Keratinocyte (primary cell): Measurements from ENCODE around the gene SPHK1. TPM values are rescaled to one million over a fixed set of nuclear protein-coding genes. Genes with fewer than 3 reads are reported as not detected.

Experiments
- DNase-seq: peaks from one replicate; pipeline ENCODE4 v3.0.0-alpha.2; 2011; ENCODE audit warnings: low read depth, missing footprints, low spot score
- FAIRE-seq: peaks from 2 replicates; lab custom pipeline; 2011; peaks lifted over from hg19 to GRCh38; lab: Jason Lieb, UNC
- H2AFZ ChIP-seq: 2 replicates; pipeline ENCODE4 v1.6.0; 2012; ENCODE audit warnings: low read length, control low read depth, inconsistent platforms; ENCODE audit not compliant: control insufficient read depth
- H3K27ac ChIP-seq: 2 replicates; pipeline ENCODE4 v1.5.1; 2011; ENCODE audit warnings: low read length; ENCODE audit not compliant: control insufficient read depth, insufficient read depth
- H3K27me3 ChIP-seq: 3 replicates; pipeline ENCODE4 v1.6.0; 2011; ENCODE audit warnings: low read length; ENCODE audit not compliant: control insufficient read depth, insufficient read depth; ENCODE audit errors: extremely low read depth
- H3K36me3 ChIP-seq, 2 experiments: 2 replicates in 1 of 2; 3 replicates in 1 of 2; pipeline ENCODE4 v1.5.1; 2011; ENCODE audit warnings: low read length in 2 of 2, mild to moderate bottlenecking in 1 of 2; ENCODE audit not compliant: control insufficient read depth in 2 of 2, insufficient read depth in 2 of 2; ENCODE audit errors: extremely low read depth in 1 of 2
- H3K4me1 ChIP-seq: 3 replicates; pipeline ENCODE4 v1.5.1; 2011; ENCODE audit warnings: low read length; ENCODE audit not compliant: control insufficient read depth, insufficient read depth; ENCODE audit errors: extremely low read depth
- H3K4me2 ChIP-seq: 3 replicates; pipeline ENCODE4 v1.6.0; 2011; ENCODE audit warnings: low read depth, low read length; ENCODE audit not compliant: control insufficient read depth, insufficient read depth; ENCODE audit errors: extremely low read depth
- H3K4me3 ChIP-seq, 3 experiments: fragments of 200-600 bp in 1 of 3; sonication (generic) in 1 of 3; 2 replicates in 2 of 3; 3 replicates in 1 of 3; pipeline ENCODE4 v1.5.1; 2011 to 2016; ENCODE audit warnings: low read length in 3 of 3, mild to moderate bottlenecking in 3 of 3, control low read depth in 2 of 3, inconsistent platforms in 1 of 3, low read depth in 1 of 3, mixed read lengths in 1 of 3, mixed run types in 1 of 3, moderate library complexity in 1 of 3; ENCODE audit not compliant: control insufficient read depth in 2 of 3, insufficient read depth in 2 of 3; ENCODE audit errors: extremely low read depth in 1 of 3
- H3K79me2 ChIP-seq: 2 replicates; pipeline ENCODE4 v1.6.0; 2012; ENCODE audit warnings: low read length; ENCODE audit not compliant: control insufficient read depth, insufficient read depth
- H3K9ac ChIP-seq: 3 replicates; pipeline ENCODE4 v1.6.0; 2011; ENCODE audit warnings: low read length; ENCODE audit not compliant: control insufficient read depth, insufficient read depth; ENCODE audit errors: extremely low read depth
- H3K9me1 ChIP-seq: 3 replicates; pipeline ENCODE4 v1.6.0; 2011; ENCODE audit warnings: low read length; ENCODE audit not compliant: control insufficient read depth, insufficient read depth; ENCODE audit errors: extremely low read depth
- H3K9me3 ChIP-seq: 2 replicates; pipeline ENCODE4 v1.5.1; 2012; ENCODE audit warnings: low read depth, low read length; ENCODE audit not compliant: control insufficient read depth
- H4K20me1 ChIP-seq: 3 replicates; pipeline ENCODE4 v1.6.0; 2011; ENCODE audit warnings: low read length; ENCODE audit not compliant: control insufficient read depth, insufficient read depth; ENCODE audit errors: extremely low read depth
- EZH2 ChIP-seq: IDR thresholded peaks from one replicate; pipeline ENCODE4 v1.6.1; 2012; ENCODE audit warnings: inconsistent platforms, mild to moderate bottlenecking, low read length, moderate library complexity
- dilution Hi-C: fragments of 300-500 bp; cut with MboI; formaldehyde crosslinking; loops from one replicate; pipeline ENCODE4 v1.7.0; 2020; ENCODE audit warnings: low sequenced_read_pairs; ENCODE audit not compliant: extremely low pct_ligation_motif_present
- polyA plus RNA-seq, 5 experiments: library from polyadenylated mRNA; depleted of rRNA in 3 of 5; stranded (reverse) in 3 of 5; stranded (forward) in 1 of 5; unstranded in 1 of 5; fragments of >200 nt; gene quantifications; 1 replicate in 1 of 5; 2 replicates in 3 of 5; 3 replicates in 1 of 5; pipeline versions ENCODE4 v1.2.1 to v1.2.3, GENCODE V29; 2011 to 2012; ENCODE audit warnings: missing spikeins in 2 of 5, low read depth in 1 of 5, low replicate concordance in 1 of 5
- TF ChIP-seq, protein P1 (sequence below), 3 experiments: IDR thresholded peaks in 1 of 3; conservative IDR thresholded peaks in 1 of 3; optimal IDR thresholded peaks in 1 of 3; 2 replicates in 2 of 3; 3 replicates in 1 of 3; pipeline versions ENCODE3 to v1.5.1; 2011; ENCODE audit warnings: low read length in 3 of 3, mild to moderate bottlenecking in 3 of 3, moderate library complexity in 2 of 3, control low read depth in 1 of 3, inconsistent platforms in 1 of 3; ENCODE audit not compliant: insufficient read depth in 2 of 3; ENCODE audit errors: extremely low read depth in 1 of 3

Gene SPHK1
- polyA plus RNA-seq, 1 donor (not counting 4 experiments of a cell fraction or from before 2014, with no cell fraction given) = 50.2 TPM

- H3K36me3 ChIP-seq = no peaks in the 10 kb centered on the region
- peaks cover 22% of the 10 kb centered on the region for H3K4me1 ChIP-seq
- no peak for TF ChIP-seq EZH2
- TF ChIP-seq, protein P1, sequence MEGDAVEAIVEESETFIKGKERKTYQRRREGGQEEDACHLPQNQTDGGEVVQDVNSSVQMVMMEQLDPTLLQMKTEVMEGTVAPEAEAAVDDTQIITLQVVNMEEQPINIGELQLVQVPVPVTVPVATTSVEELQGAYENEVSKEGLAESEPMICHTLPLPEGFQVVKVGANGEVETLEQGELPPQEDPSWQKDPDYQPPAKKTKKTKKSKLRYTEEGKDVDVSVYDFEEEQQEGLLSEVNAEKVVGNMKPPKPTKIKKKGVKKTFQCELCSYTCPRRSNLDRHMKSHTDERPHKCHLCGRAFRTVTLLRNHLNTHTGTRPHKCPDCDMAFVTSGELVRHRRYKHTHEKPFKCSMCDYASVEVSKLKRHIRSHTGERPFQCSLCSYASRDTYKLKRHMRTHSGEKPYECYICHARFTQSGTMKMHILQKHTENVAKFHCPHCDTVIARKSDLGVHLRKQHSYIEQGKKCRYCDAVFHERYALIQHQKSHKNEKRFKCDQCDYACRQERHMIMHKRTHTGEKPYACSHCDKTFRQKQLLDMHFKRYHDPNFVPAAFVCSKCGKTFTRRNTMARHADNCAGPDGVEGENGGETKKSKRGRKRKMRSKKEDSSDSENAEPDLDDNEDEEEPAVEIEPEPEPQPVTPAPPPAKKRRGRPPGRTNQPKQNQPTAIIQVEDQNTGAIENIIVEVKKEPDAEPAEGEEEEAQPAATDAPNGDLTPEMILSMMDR (optimal IDR thresholded peaks at IDR 0.05 in 1 of 3, IDR thresholded peaks at IDR 0.05 in 1 of 3, conservative IDR thresholded peaks at IDR 0.05 in 1 of 3; ENCODE audit: extremely low read depth in 1 of 3, insufficient read depth in 2 of 3, low read length in 3 of 3) = no peak
- no peak overlapping the region for H3K4me2 ChIP-seq
- dilution Hi-C loops = no loop called here
- FAIRE-seq (no peak), DNase-seq (no peak)
- no peaks in the 10 kb centered on the region for H3K79me2 ChIP-seq
- no peaks in the 10 kb centered on the region for H4K20me1 ChIP-seq
- no peak overlapping the region for H3K9ac ChIP-seq
- no peaks in the 10 kb centered on the region for H3K9me1 ChIP-seq
- H3K9me3 ChIP-seq = no peaks in the 10 kb centered on the region
- H3K27ac ChIP-seq = no peak overlapping the region
- no peaks in the 10 kb centered on the region for H3K27me3 ChIP-seq
- H3K4me3 ChIP-seq = no peak overlapping the region
- H2AFZ ChIP-seq = no peak overlapping the region
These were observed 7.9 kb upstream of the SPHK1 start for GRCh38 chr17:76376318-76377133.

DNA sequence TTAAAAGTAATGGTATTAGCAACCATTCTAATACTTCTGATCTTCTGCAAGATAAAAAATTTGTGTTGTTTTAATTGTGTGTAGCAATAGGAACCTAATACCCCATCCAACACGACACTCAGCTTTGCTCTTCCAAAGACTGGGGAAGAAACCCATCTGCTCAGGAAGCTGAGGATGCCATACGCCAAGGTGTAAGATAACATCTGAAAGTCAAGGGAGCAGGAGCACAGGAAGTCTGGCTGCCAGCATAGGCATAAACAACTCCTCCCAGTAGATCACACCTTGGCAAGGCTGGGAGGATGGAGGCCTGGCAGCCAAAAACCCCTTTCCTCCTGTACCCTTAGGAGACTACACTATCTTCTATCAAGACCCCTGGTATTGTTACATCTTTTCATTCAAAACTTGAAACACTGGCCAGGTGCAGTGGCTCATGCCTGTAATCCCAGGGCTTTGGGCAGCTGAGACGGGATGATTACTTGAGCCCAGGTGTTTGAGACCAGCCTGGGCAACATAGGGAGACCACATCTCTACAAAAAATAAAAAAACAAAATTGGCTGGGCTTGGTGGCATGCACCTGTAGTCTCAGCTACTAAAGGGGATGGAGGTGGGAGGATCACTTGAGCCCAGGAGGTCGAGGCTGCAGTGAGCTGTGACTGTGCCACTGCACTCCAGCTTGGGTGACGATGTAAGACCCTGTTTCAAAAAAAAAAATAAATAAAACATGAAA lies 5.7 kb upstream of the SPHK1 start:
- H3K4me2 ChIP-seq = no peak overlapping the region
- no peaks in the 10 kb centered on the region for H3K27me3 ChIP-seq
- no peaks in the 10 kb centered on the region for H3K79me2 ChIP-seq
- no peaks in the 10 kb centered on the region for H4K20me1 ChIP-seq
- no peak for TF ChIP-seq EZH2
- TF ChIP-seq, protein P1 (optimal IDR thresholded peaks at IDR 0.05 in 1 of 3, IDR thresholded peaks at IDR 0.05 in 1 of 3, conservative IDR thresholded peaks at IDR 0.05 in 1 of 3; ENCODE audit: extremely low read depth in 1 of 3, insufficient read depth in 2 of 3, low read length in 3 of 3) = no peak
- H3K9ac ChIP-seq = no peak overlapping the region
- no peaks in the 10 kb centered on the region for H3K9me3 ChIP-seq
- peaks cover 9% of the 10 kb centered on the region for H3K4me1 ChIP-seq
- DNase-seq = no peak
- no peaks in the 10 kb centered on the region for H3K36me3 ChIP-seq
- no peak overlapping the region for H3K4me3 ChIP-seq
- dilution Hi-C loops = no loop called here
- no peak overlapping the region for H3K27ac ChIP-seq
- no peak overlapping the region for H2AFZ ChIP-seq
- H3K9me1 ChIP-seq = no peaks in the 10 kb centered on the region
- FAIRE-seq = no peak
